ENCODE data around the gene NLGN4X.

Gene NLGN4X

DNA sequence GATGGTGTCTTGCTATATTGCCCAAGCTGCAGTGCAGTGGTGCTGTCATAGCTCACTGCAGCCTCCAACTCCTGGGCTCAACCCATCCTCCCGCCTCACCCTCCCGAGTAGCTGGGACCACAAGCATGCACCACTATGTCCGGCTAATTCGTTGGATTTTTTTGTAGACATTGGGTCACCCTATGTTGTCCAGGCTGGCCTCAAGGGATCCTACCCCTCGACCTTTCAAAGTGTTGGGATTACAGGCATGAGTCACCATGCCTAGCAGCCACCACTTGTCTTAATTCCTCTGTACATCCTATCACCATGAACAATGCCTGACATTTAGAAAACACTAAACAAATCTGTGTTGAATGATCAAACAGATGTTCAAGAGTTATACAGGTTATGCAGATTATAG, 76.7 kb downstream of the NLGN4X start:
- no peak for DNase-seq (ENCODE audit: low spot score)

- no peak for DNase-seq (ENCODE audit: low spot score)
Observed at GRCh38 chrX:6149060-6149872, 79.4 kb downstream of the NLGN4X start.

GRCh38 chrX:6134255-6134654, 94.4 kb downstream of the NLGN4X start:
- DNase-seq (ENCODE audit: low spot score): no peak

DNA sequence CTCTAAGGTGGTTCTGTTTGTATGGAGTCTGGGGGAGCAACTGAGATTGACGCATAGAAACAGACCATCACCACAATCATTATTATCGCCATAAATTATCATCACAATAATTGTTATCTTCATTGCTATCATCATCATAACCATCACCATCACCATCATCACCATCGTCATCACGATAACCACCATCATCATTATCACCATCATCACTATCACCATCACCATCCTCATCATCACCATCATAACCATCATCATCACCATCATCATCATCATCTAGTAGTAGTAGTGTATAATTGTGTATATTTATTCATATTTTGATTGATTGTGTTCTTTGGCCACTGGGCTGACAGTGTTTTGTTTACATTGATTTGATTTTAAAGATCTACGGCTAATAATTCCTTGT, 95.7 kb downstream of the NLGN4X start:
- DNase-seq (ENCODE audit: low spot score): no peak

DNA sequence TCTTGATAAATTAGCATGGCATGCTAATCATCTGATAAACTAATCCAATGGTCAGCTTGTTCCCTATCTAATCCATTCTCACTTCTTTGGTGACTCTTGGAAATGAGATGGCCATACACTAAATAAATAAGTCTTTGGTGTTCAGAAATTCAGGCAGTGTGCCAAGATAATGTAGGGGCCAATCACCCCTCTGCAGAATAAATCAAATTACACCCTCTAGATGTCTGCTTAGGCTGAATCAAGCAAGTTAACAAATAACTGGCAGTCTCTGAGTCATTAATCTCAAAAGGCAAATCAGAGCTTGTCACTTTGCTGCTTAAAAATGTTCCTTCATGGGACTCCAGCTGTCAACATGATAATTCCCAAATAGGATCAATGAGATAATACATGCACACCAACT, 97.4 kb downstream of the NLGN4X start:
- DNase-seq (ENCODE audit: low spot score): no peak

DNA sequence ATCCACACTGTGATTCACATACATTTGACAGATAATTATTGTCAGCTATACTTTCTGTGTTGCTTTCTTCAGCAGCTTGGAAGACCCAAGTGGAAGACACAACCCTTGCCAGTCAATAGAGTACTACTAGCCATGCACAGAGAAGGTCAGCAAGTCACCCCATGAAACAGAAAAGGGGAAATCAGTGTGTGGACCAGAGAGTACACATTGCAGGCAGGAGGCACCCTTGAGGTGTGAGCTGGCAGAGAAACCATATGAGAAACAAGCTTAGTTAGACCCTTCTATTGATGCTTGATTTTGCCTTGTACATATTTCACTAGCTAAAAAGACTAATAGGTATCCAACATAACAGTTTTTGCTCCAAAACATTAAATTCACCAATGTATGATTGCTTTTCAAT, 99.5 kb downstream of the NLGN4X start:
- DNase-seq (ENCODE audit: low spot score): no peak

DNA sequence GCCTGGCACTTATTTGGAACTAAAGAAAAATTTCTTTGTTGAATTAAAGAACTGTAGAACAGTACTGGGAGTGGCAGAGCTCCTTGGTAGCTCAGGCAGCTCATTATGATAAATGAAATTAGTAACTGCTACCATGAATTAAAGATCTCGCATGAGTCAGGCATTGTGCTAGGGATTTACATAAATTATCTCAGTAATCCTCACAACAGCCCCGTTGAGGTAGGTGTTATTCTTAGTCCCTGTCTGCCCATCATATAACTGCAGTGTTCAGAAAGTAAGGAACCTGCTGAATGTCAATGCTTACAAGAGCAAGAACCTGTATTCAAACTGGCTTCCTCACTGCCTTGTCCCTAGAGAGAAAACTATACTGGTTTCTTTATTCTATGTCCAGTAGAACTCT, 108.3 kb downstream of the NLGN4X start:
- DNase-seq (ENCODE audit: low spot score): no peak

DNA sequence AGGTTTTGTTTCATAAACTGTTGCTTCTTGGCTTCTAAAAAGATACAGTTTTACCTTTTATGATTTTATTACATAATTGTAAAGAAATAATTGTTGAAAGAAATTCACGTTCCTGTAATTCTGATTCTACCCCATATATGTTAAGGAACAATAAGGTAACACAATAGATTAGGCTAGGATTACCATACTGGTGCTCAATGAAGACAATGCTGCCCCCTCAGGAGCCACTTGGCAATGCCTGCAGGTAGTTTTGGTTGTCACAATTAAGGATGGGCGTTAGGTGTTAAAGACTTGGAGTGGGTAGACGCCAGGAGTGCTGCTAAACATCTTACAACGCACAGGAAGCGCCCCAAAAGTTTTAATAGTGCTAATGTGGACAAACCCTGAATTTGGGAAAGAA, 133.2 kb downstream of the NLGN4X start:
- DNase-seq (ENCODE audit: low spot score): no peak

DNA sequence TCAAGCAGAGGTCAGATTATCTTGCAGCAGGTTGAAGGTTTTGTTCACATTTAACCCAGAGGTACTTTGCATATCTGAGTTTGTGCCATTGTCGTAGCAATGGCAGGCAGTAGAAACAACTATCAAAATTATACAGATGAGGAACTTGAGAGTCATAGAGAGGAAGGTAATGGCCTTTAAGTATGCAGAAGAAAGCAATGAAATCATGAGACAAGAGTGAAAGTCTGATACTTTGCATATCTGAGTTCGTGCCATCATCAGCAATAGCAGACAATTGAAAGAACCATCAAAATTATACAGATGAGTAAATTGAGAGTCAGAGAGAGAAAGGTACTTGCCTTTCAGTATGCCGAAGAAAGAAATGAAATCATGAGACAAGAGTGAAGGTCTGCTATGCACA, 154.1 kb downstream of the NLGN4X start:
- no peak for DNase-seq (ENCODE audit: low spot score)

DNA sequence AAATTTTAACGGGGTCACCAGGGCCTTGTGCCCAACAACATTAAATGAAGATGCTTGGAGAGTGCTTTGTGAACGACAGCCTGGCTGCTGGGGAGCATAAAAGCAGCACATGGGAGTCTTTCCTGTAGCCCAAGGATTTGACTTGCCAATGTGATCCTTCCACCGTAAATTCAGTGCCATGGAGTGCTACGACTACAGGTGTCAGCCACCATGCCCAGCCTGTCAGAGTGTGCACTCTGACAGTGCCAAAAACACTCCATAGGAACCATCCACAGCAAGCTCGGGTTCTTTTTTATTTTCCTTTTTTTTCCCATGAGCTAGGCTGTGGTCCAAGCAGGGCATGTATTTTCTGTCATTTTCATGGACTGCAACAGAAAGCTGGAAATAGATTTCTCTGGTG, 156.9 kb downstream of the NLGN4X start:
- no peak for DNase-seq (ENCODE audit: low spot score)

GRCh38 chrX:6067600-6067999, 161.1 kb downstream of the NLGN4X start:
- DNase-seq (ENCODE audit: low spot score): no peak

DNA sequence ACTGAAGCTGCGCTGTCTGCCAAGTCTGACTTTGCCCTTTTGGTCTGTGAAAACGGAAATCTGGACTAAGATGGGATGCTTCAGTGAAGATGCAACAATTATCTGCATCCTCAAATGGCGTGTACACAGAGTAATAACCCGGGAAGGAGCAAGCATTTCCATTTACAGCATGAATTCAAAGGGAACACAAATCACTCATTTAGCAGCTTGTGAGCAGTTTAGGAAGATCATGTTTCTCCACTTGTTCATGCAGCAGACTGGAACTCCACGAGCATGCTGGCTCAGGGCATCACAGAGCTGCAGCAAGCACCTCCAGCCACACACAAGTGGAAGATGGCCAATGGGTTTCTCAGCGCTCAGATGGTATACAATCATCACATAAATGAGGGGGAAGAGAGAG, 175.5 kb downstream of the NLGN4X start:
- DNase-seq (ENCODE audit: low spot score): no peak

GRCh38 chrX:6052111-6052745, 176.4 kb downstream of the NLGN4X start:
- DNase-seq (ENCODE audit: low spot score): no peak

- DNase-seq (ENCODE audit: low spot score): no peak
Observed at GRCh38 chrX:6049132-6049531, 179.5 kb downstream of the NLGN4X start.

DNA sequence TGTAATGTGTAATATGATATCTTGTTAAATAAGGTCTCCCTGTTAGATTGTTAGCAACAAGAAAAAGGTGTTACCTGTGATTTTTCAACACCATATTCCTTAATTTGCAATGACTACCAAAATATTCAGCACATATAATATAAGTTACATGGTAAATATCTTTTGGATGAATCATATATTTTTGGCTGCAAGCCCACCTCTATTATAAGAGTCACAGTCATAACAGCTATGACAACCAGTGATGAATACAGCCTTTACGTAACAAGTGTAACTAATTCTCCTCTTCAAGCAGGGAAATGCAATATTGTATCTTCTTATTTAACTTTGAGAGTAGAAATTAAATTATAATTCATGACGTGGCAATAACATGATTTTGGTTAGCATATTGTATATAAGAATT, 187.0 kb downstream of the NLGN4X start:
- no peak for DNase-seq (ENCODE audit: low spot score)

DNA sequence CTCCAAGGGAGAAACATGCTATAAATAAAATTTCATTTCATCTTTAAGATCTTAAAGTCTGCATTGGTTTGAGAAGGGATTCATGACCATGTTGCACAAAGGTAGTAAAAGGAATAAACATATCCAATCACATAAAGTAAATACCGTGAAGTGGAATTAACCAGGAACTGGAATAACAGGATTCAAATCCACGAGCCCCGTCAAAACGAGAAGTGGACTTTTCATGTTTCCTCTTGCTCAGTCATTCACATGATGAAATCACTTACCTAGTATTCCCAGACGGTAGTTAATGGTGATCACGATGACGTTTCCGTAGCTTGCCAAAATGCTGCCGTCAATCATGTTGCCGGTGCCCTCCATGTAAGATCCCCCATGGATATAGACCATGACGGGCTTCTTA, 199.7 kb downstream of the NLGN4X start:
- DNase-seq (ENCODE audit: low spot score): no peak

- no peak for DNase-seq (ENCODE audit: low spot score)
Observed at GRCh38 chrX:6026980-6027379, 201.7 kb downstream of the NLGN4X start.

- no peak for DNase-seq (ENCODE audit: low spot score)
Observed at GRCh38 chrX:6026429-6026828, 202.2 kb downstream of the NLGN4X start.

DNA sequence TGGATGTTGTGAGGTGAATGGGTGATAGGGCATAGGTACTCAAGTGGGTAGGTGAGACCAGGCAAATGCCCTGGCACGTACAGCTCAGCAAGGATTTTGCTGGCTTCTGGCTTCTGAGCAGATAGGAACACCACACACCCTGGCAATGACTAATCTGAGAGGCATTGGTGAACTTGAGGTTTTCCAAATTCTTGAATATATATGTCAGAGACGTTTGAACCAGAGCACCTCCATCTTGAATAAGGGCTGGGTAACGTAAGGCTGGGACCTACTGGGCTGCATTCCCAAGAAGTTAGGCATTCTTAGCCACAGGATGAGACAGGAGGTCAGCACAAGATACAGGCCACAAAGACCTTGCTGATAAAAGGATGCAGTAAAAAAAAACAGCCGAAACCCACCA, 204.5 kb downstream of the NLGN4X start:
- DNase-seq (ENCODE audit: low spot score): no peak

DNA sequence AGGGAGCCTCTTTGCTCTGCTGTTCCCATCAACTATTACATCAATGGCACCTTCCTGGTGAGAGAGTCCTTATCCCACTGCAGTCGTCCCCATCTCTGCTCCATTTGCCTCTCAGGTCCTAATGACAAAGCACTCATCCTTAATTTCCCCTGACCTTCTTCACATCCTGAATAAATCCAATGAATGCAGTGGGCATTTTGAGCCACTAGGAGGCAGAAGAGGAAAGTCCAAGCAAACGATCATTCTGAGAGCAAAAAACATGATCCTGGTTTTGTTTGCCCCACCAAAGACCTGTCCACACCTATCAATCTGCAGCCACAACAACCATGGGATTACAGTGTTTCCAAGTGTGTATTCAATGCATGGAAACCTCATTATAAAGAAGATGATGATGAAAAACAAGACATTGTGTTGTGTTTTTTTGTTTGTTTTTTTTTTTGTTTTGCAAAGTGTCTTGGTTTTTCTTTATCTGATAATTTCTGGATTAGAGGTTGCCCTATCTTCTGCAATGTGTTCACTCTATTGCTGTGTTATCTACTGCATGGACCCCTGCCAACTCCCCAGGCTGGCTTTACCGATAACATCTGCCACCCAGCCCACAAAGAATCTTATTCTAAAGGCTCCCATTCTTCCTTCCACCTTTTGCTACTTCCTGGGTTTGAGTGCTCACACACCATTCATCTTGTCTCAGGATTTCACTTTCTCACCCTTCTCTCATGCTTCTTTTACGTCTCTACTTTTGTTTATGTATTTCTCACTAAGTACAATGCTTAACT, 207.2 kb downstream of the NLGN4X start:
- no peak for DNase-seq (ENCODE audit: low spot score)

- no peak for DNase-seq (ENCODE audit: low spot score)
Observed at GRCh38 chrX:6019076-6019475, 209.6 kb downstream of the NLGN4X start.

DNA sequence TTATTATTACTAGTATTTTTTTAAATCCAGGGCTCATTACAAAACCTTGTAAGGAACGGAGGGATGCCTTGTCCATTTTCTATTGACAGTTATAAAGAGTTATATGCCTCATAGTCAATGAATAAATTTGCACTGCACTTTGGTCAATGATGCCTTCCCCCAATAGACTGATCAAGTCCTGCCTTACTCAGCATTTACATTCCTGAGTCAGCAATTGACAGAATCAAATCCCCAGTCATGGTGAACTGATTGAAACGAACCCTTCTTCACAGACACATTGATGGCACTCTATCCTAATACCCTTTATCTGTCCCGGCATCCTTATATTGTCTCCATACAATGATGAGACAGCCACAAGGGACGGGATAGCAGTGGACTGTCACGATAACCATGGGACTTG, 213.2 kb downstream of the NLGN4X start:
- no peak for DNase-seq (ENCODE audit: low spot score)

GRCh38 chrX:6012357-6012756, 216.3 kb downstream of the NLGN4X start:
- DNase-seq (ENCODE audit: low spot score): no peak

All from ecto neural progenitor cell (in vitro differentiated cells).